Pancreas (tissue), 10 donors: Measurements from ENCODE around the gene PRKAR2B. TPM values are rescaled to one million over a fixed set of nuclear protein-coding genes. Genes with fewer than 3 reads are reported as not detected.

Source experiments
- ATAC-seq, 4 donors: fragments of 200-7000 bp; cut with Tn5 transposase; one replicate each; pipeline versions ENCODE4 v1.8.0 to v1.9.1; 2020; ENCODE audit warnings: mild to moderate bottlenecking in 4 of 4, moderate library complexity in 4 of 4
- DNase-seq, 6 donors: peaks; one replicate each; pipeline ENCODE4 v3.0.0-alpha.2; 2020
- FAIRE-seq: peaks from 2 replicates; lab custom pipeline; 2012; peaks lifted over from hg19 to GRCh38; lab: Jason Lieb, UNC
- H3K27ac ChIP-seq, 4 donors: fragments of 200-600 bp; sonication (generic); 1 replicate in 3 of 4; 2 replicates in 1 of 4; pipeline versions ENCODE4 v1.5.0 to v1.8.0; 2020
- H3K27me3 ChIP-seq, 4 donors: fragments of 200-600 bp; one replicate each; pipeline ENCODE4 v1.8.0; 2021
- H3K36me3 ChIP-seq, 3 donors: fragments of 200-600 bp; sonication (generic) in 1 of 3; one replicate each; pipeline versions ENCODE4 v1.5.0 to v1.8.0; 2020 to 2021
- H3K4me1 ChIP-seq, 3 donors: fragments of 200-600 bp; one replicate each; pipeline ENCODE4 v1.8.0; 2021
- H3K4me3 ChIP-seq, 4 donors: fragments of 200-600 bp; sonication (generic) in 2 of 4; one replicate each; pipeline versions ENCODE4 v1.5.0 to v1.8.0; 2020 to 2021
- H3K9me3 ChIP-seq, 4 donors: fragments of 200-600 bp; one replicate each; pipeline ENCODE4 v1.8.0; 2021
- WGBS, 2 donors: extraction: QIAGEN DNeasy Blood & Tissue Kit; methylation state at CpG; one replicate each; pipeline ENCODE4 v1.1.7; 2013; 5-methylcytosine and 5-hydroxymethylcytosine counted together
- intact Hi-C, 3 donors: fragments of 100-400 bp; cut with DNase I; formaldehyde crosslinking; loops; one replicate each; pipeline versions ENCODE4 v1.11.1 to v1.14.2; 2022
- polyA plus RNA-seq, 2 donors: library from polyadenylated mRNA; stranded (reverse); fragments of 200-250 nt; gene quantifications; one replicate each; pipeline ENCODE4 v1.2.3, GENCODE V29; 2013
- total RNA-seq, 6 donors: library from RNA; stranded (reverse); fragmentation: NEBNext Ultra II Directional in 4 of 6; extraction: Animal tissue kit (Norgen Biotek cat#: 25700) in 4 of 6; gene quantifications; one replicate each; pipeline versions ENCODE4 v1.2.1 to v1.2.4, GENCODE V29; 2021 to 2023
- TF ChIP-seq, protein P1 (sequence below), 4 donors: fragments of 200-600 bp; sonication (generic) in 3 of 4; IDR thresholded peaks; one replicate each; pipeline versions ENCODE4 v1.5.0 to v1.8.0; 2021; ENCODE audit warnings: antibody characterized with exemption in 4 of 4
- donor health status: healthy with polysubstance abuse.
- donor health status: DM: no; HTN: no; CAD: no; lungs with moderate emphysema.
- donor health status: DM: no; HTN: no; CAD: no.
- donor health status: control.
- donor health status: control.
- donor health status: Bipolar disorder and iron deficiency.
- donor health status: DM: yes; HTN: yes; CAD: no.
- donor health status: DM: no; HTN: no; CAD: no.
- donor health status: DM: no; HTN: no; CAD: no.
- donor health status: DM: yes; HTN: yes; CAD: no.

The PRKAR2B gene
- total and polyA plus RNA-seq, 8 donors: 5.8 to 9.9 (median 7.6) TPM

DNA sequence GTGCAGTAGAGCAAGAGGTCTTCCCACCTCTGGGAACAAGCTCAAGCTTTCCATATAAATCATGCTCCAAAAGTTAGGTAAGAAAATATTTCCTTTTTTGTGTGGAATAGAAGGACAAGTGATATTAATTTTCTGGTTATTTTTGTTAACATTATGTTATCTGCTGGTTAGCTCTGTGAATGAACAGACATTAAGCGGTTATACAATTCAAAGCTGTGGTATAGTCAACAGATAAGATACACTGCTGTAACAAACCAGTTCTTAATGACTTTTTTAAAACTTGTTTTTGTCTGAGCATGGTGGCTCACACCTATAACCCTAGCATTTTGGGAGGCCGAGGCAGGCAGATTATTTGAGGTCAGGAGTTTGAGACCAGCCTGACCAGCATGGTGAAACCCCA lies 43.0 kb upstream of the PRKAR2B start:
- WGBS, 2 donors: 68 to 79% methylated on average over 2 of the region's 2 CpGs
- FAIRE-seq: no peak
- no peak overlapping the region for H3K4me3 ChIP-seq
- H3K4me1 ChIP-seq: no peaks in the 10 kb centered on the region
- no peaks in the 10 kb centered on the region for H3K27me3 ChIP-seq
- intact Hi-C loops: no loop called here
- no peaks in the 10 kb centered on the region for H3K9me3 ChIP-seq
- H3K27ac ChIP-seq: no peak overlapping the region
- H3K36me3 ChIP-seq: no peaks in the 10 kb centered on the region
- TF ChIP-seq, protein P1, sequence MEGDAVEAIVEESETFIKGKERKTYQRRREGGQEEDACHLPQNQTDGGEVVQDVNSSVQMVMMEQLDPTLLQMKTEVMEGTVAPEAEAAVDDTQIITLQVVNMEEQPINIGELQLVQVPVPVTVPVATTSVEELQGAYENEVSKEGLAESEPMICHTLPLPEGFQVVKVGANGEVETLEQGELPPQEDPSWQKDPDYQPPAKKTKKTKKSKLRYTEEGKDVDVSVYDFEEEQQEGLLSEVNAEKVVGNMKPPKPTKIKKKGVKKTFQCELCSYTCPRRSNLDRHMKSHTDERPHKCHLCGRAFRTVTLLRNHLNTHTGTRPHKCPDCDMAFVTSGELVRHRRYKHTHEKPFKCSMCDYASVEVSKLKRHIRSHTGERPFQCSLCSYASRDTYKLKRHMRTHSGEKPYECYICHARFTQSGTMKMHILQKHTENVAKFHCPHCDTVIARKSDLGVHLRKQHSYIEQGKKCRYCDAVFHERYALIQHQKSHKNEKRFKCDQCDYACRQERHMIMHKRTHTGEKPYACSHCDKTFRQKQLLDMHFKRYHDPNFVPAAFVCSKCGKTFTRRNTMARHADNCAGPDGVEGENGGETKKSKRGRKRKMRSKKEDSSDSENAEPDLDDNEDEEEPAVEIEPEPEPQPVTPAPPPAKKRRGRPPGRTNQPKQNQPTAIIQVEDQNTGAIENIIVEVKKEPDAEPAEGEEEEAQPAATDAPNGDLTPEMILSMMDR (IDR thresholded peaks at IDR 0.05): no peak
- DNase-seq: no peak
- ATAC-seq: no peak

DNA sequence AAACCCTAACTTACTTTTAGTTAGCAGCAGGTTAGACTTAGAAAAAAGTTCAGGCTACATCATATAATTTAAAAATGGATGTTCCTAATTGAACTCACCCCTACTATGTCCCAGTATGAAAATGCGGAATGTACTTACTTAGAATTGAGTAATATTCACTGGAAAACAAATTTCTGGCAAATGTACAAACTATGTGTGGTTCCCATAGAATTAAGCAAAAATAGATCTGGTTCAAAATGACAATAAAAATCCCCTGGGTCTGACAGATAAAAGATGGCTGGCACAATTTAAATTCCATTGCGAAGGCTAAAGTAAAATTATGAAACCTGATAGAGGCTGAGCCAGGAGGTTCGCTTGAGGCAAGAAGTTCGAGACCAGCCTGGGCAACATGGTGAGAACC lies 42.4 kb upstream of the PRKAR2B start:
- Histone ChIP-seq H3K4me1 (no peaks in the 10 kb centered on the region), H3K27ac (no peak overlapping the region), H3K36me3 (no peaks in the 10 kb centered on the region), H3K9me3 (no peaks in the 10 kb centered on the region), H3K4me3 (no peak overlapping the region), H3K27me3 (no peaks in the 10 kb centered on the region)
- ATAC-seq (no peak), FAIRE-seq (no peak), DNase-seq (no peak)
- 82 to 89% methylated on average over 4 of the region's 4 CpGs for WGBS, 2 donors
- TF ChIP-seq, protein P1 (IDR thresholded peaks at IDR 0.05): no peak
- intact Hi-C loops: no loop called here

DNA sequence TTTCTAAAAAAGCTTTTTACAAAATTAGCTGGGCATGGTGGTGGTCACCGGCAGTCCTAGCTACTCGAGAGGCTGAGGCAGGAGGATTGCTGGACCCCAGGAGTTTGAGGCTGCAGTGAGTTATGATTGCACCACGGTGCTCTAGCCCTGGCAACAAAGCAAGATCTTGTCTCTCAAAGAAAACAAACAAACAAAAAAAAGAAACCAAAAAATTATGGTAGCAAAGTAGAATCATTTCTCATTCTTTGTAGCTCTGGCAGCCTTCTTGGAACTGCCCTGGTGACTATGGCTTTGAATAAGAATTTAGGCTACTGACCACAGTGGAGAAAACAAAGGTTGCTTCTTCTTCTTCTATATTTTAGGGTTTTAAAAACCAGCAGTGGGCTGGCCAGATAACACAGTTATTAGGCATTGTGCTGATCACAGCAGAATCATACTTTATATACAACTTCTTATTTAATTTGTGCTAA lies 41.9 kb upstream of the PRKAR2B start:
- H3K27me3 ChIP-seq: no peaks in the 10 kb centered on the region
- no peaks in the 10 kb centered on the region for H3K9me3 ChIP-seq
- TF ChIP-seq, protein P1 (IDR thresholded peaks at IDR 0.05): no peak
- 69 to 75% methylated on average over 3 of the region's 3 CpGs for WGBS, 2 donors
- FAIRE-seq (no peak), DNase-seq (no peak), ATAC-seq (no peak)
- intact Hi-C loops: no loop called here
- H3K36me3 ChIP-seq: no peaks in the 10 kb centered on the region
- H3K4me1 ChIP-seq: no peaks in the 10 kb centered on the region
- H3K4me3 ChIP-seq: no peak overlapping the region
- H3K27ac ChIP-seq: no peak overlapping the region

DNA sequence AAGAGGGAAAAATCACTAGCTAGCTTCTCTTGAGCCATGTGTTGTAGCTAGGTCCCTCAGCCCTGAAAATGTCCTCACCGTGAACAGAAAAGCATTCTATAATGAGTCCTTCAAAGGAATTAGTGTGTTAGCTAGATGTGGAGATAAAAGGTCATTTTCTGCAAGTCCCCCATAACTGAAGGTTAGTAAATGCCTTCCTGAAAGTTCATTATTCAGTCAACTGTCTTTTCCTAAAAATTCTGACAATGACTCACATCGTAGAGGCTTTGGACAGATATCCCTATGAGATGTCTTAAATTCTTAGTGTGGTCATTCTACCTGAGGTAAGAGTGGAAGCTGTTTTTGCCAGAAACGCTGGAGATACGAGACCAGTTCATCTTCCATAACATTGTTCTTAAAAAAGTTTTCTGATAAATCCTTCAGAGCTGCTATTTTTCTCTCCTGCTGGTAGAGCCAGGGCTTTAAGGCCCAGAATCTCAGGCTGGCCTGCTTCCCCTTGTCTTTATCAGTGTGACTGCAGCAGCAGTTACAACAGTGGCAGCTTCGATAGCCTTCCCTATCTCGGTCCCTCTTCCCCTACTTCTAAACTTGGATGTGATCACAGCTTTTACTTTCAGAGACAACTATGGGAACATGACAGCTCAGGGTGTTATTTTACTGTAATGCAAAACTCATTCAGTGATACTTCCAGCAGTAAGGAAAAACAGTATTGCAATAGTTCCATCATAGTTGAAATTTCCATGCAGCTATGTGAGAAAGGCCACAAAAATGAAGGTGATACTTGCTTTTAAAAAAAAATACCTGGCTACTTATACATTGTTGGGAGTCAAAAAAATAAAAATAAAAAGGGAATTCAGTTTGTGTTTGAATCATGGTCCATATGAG lies 37.3 kb upstream of the PRKAR2B start:
- TF ChIP-seq, protein P1 (IDR thresholded peaks at IDR 0.05): no peak
- FAIRE-seq: no peak
- H3K36me3 ChIP-seq: no peaks in the 10 kb centered on the region
- H3K27ac ChIP-seq: no peak overlapping the region
- intact Hi-C loops: no loop called here
- ATAC-seq: no peak
- 65 to 69% methylated on average over 6 of the region's 6 CpGs for WGBS, 2 donors
- DNase-seq: no peak
- H3K4me3 ChIP-seq: no peak overlapping the region
- H3K4me1 ChIP-seq: no peaks in the 10 kb centered on the region
- H3K9me3 ChIP-seq: no peaks in the 10 kb centered on the region
- H3K27me3 ChIP-seq: no peaks in the 10 kb centered on the region

DNA sequence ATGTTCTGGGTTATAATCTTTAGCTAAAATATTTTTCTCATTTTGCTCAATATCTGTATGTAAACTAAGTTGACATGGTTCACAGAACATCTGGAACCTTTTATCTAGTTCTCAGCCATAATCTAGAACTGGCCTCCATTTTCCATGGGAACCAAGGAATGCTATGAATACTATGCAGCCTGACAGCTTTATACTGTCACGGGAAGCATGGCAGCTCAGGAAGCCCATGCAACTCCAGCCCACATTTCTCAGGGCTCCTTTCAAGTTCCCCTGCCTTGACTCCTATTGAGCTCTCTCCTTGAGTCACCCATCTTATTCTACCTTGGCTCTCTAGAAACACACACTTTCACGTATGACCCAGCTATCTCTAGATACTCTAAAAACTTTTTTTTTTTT lies 36.6 kb upstream of the PRKAR2B start:
- TF ChIP-seq, protein P1 (IDR thresholded peaks at IDR 0.05): no peak
- H3K4me1 ChIP-seq: no peaks in the 10 kb centered on the region
- FAIRE-seq: no peak
- H3K36me3 ChIP-seq: no peaks in the 10 kb centered on the region
- no peak overlapping the region for H3K4me3 ChIP-seq
- WGBS, 2 donors: 30 to 34% methylated on average over 2 of the region's 2 CpGs
- no peaks in the 10 kb centered on the region for H3K27me3 ChIP-seq
- ATAC-seq: no peak
- no peak for DNase-seq
- intact Hi-C loops: no loop called here
- no peak overlapping the region for H3K27ac ChIP-seq
- H3K9me3 ChIP-seq: no peaks in the 10 kb centered on the region
